AG09319 (cell line): ENCODE measurements around the gene ITGB3.

Experiments used
- DNase-seq: peaks from one replicate; pipeline ENCODE4 v3.0.0-alpha.2; 2010; ENCODE audit warnings: low read depth; ENCODE audit errors: extremely low read depth
- TF ChIP-seq, protein P1 (sequence below): IDR thresholded peaks from 2 replicates; pipeline ENCODE4 v1.5.1; 2011; ENCODE audit warnings: low read depth, mild to moderate bottlenecking, inconsistent platforms, low read length, moderate library complexity

The ITGB3 gene

GRCh38 chr17:47335101-47335936 is 81.7 kb downstream of the ITGB3 start:
- no peak for DNase-seq
- TF ChIP-seq, protein P1, sequence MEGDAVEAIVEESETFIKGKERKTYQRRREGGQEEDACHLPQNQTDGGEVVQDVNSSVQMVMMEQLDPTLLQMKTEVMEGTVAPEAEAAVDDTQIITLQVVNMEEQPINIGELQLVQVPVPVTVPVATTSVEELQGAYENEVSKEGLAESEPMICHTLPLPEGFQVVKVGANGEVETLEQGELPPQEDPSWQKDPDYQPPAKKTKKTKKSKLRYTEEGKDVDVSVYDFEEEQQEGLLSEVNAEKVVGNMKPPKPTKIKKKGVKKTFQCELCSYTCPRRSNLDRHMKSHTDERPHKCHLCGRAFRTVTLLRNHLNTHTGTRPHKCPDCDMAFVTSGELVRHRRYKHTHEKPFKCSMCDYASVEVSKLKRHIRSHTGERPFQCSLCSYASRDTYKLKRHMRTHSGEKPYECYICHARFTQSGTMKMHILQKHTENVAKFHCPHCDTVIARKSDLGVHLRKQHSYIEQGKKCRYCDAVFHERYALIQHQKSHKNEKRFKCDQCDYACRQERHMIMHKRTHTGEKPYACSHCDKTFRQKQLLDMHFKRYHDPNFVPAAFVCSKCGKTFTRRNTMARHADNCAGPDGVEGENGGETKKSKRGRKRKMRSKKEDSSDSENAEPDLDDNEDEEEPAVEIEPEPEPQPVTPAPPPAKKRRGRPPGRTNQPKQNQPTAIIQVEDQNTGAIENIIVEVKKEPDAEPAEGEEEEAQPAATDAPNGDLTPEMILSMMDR: no peak

- TF ChIP-seq, protein P1: no peak
- no peak for DNase-seq
Observed at GRCh38 chr17:47338026-47338425, 84.4 kb downstream of the ITGB3 start.

GRCh38 chr17:47352848-47353247 is 99.2 kb downstream of the ITGB3 start:
- TF ChIP-seq, protein P1: no peak
- DNase-seq: no peak

DNA sequence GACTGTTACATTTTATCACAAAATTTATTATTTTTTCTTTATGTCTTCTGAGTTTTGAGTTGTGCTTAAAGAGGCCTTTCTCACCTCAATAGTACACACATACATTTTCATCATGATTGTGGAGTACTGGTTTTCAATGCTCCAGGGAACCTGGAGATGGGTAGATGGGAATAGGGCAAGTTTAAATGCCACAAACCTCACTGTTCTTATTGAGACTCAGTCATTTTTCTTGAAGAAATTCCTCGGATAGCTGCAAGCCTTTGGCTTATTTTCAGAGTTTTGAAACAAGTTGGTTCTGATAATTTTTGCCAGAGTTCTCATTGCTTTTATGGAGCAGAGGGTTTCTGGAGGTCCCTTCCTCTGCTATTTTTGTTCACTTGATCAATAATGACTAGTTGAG is 105.0 kb downstream of the ITGB3 start:
- DNase-seq: no peak
- TF ChIP-seq, protein P1: no peak
